GM18517 (cell line): ENCODE data around the gene MYL5.
"Not testable (repeated sequence)": the region's sequence is repeated elsewhere in the genome, so short reads cannot be mapped to it uniquely, and the experiment has no call there.

Source experiments
- ATAC-seq: cut with Tn5 transposase; IDR thresholded peaks from one replicate; pipeline ENCODE4 v1.9.1; 2021; ENCODE audit warnings: mild to moderate bottlenecking, moderate library complexity; ENCODE audit not compliant: unreplicated experiment

Gene MYL5

DNA sequence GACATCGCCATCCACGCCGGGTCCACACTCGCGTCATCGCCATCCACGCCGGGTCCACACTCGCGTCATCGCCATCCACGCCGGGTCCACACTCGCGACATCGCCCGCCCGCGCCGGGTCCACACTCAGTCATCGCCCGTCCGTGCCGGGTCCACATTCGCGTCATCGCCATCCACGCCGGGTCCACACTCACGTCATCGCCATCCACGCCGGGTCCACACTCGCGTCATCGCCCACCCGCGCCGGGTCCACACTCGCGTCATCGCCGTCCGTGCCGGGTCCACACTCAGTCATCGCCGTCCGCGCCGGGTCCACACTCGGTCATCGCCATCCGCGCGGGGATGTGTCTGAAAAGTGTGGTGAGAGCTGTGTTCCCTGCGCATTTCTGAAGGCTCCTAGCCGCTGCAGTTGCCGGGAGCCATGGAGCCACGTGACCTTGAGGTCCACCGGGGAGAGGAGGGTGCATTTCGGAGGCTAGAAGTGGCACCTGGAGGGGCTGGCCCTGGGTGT is 48.6 kb downstream of the MYL5 start:
- no peak for ATAC-seq

DNA sequence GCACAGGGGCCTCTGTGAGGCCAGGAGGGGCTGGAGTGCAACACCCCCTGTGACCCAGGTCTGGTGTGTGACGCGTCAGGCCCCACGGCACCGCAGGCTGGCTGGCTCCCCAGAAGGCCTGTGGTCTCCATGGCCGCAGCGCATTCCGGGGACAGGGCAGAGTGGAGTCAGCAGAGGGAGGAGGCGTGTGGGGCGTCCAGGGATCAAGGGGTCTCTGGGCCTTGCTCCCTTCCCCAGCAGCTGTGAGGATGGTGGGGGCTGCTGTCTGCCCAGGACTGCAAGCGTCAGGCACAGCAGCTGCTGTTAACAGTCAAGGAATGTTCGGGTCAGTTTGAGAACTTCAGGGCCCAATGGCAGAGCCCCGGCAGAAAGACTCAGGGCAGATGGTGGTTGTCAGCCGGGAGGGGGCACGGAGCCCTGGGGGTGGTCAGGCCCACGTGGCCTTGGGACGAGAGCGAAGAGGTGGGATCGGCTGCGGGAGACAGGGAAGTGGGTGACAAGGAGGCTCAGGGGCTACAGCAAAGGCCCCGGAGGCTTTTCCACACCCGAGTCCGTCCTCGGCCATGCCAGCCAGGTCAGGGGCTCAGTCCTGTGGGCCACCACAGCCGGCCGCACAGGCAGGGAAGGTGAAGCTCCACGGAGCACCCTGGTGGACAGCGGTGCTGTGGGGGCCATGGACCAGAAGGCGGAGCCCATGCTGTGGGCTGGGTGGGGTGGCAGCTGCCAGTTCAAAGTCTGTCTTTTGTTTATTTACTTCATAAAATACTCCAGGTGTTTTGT is 49.6 kb downstream of the MYL5 start:
- ATAC-seq = no peak

DNA sequence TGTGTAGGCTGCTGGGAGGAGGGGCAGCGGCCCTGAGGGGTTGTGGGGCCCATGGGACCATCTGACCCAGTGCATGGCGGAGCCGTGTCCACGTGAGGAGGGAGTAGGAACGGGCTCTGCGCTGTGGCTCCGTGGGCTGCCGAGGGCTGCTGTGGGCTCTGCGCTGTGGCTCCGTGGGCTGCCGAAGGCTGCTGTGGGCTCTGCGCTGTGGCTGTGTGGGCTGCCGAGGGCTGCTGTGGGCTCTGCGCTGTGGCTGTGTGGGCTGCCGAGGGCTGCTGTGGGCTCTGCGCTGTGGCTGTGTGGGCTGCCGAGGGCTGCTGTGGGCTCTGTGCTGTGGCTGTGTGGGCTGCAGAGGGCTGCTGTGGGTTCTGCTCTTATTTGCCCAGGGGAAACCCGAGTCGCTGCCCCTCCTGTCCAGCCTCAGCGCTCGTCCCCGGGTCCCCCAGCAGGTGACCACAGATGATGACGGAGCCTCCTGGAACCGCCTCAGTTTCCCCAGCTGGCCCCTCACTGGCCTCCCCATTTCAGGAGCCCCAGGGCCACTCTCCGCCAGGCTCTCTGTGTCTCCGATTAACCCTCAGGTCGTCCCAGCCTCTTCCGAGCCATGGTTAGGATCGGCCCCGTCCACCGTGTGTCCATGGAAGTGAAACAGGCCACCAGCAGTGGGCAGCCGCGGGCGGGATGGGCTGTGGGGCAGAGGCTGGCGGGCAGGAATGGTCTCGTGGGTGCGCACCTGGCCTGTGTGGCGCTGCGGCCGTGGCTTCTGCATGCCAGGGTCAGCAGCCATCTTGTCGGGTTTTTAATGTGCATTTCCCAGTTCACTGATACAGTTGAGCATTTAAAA is 51.3 kb downstream of the MYL5 start:
- ATAC-seq = no peak

DNA sequence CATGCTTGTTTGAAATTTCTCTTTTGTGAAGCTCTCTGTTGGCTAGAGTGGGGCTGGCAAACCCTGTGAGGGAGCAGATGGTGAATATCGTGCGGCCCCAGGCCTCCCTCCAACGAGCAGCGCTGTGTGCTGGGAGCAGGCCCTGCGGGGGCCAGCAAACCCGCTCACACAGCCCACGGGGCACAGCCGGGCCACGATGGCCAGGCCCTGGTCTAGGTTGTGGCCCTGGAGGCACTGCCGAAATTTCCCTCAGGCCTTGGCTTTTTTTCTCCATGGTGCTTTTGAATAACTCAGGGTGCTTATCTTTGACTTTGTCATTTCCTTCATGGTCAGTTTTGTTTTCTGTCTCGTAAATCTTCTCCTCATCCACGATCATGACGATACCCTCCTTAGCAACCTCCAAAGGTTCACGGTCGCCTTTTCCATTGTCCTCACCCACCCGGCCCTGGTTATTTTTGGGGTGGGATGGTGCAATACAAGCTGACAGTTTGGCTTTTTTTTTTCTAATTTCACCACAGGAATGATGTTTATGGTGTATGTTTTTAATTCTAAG is 52.0 kb downstream of the MYL5 start:
- no peak for ATAC-seq

GRCh38 chr4:726838-727237 is 52.5 kb downstream of the MYL5 start:
- ATAC-seq = no peak

- ATAC-seq = no peak
Observed at GRCh38 chr4:727576-727975, 53.2 kb downstream of the MYL5 start.

DNA sequence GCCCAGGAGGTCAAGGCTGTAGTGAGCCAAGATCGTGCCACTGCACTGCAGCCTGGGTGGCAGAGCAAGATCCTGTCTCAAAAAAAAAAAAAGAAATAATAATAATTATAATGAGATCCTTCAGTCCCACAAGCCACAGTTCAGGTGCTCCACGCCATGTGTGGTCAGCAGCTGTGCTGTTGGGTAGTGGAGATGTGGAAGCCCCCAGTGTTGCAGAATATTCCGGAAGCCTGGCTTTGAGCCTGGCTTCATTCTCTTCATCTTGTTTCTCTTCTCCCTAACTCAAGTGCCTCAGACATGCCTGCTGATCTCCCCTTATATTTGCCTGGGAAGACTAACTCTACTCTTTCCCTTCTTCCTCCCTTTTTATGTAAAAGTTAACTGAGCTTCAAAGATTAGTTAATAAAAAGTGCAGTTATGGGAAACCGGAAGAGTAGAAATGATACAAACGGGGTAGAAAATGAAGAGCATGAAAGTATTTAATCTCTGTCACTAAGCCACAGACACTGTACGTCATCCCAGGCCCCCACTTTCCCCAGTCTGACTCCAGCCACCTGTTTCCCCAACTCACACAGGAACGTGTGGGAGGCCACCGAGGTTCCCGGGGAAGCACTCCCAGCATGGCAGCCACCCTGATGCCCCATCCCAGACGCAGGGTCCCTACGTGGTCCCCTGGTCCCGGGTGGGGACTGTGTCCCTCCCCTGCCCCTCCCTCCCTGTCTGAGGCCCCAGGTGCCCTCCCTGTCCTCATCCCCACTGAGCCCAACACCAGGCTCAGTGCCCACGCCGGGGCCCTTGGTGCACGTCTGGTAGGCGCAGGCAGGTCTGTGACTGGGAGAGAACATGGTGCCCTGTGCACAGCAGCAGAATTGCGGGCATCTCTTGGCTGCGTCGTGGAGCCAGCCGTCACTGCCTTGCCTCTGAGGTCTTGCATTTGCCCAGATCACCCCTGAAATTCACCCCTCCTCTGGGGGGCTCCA is 55.3 kb downstream of the MYL5 start:
- no peak for ATAC-seq

- ATAC-seq = no peak
Observed at GRCh38 chr4:730511-730910, 56.2 kb downstream of the MYL5 start.

DNA sequence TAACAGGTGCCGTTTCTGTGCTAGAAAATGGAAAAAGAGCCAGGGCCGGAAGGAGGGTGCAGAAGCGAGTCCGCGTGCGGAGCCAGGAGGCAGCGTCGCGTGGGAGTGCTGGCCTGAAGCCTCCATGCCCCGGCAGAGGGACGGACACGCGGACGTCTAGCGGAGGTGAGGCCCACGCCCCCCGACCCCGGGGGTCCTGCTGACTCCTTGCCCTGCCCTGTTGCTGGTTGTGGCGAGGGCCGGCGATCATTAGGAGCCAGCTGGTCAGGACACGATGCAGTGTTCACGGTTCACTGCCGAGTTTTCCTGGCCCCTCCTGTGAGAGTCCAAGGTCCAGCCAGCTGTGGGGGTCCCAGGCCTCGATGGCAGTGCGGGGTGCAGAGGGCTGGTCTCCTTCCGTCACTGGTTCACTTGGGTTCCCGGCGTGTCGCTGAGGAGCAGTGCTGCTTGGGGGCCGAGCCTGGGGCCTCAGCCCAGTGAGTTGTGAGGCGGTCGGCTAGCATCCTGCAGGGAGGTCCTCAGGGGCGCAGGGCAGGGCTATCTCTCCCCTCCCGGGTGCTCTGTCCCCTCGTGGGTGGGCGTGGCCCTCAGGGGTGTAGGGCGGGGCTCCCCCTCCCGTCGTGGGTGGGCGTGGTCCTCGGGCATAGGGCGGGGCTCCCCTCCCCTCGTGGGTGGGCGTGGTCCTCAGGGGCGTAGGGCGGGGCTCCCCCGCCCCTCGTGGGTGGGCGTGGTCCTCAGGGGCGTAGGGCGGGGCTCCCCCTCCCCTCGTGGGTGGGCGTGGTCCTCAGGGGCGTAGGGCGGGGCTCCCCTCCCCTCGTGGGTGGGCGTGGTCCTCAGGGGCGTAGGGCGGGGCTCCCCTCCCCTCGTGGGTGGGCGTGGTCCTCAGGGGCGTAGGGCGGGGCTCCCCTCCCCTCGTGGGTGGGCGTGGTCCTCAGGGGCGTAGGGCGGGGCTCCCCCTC is 56.9 kb downstream of the MYL5 start:
- ATAC-seq = not testable (repeated sequence)
